Stimulated activated naive CD8-positive, alpha-beta T cell treated with anti-CD3 and anti-CD28 coated beads, Interleukin-15, amount 100 ng/mL, for 72 hours (primary cell): Measurements from ENCODE around the gene CNPY4.
A peak's percentile ranks its signal among the peaks of the same experiment; 100 is the strongest.

Experiments used
- ATAC-seq: fragments of 150-1000 bp; cut with Tn5 transposase; 2 replicates; pipeline ENCODE4 v1.10.0; 2021; ENCODE audit warnings: mild to moderate bottlenecking, moderate library complexity
- DNase-seq, 2 donors: peaks; one replicate each; pipeline ENCODE4 v3.0.0; 2021 to 2022
- H3K27ac Mint-ChIP-seq, 2 donors: one replicate each; pipeline ENCODE4 v1.8.0; 2022; ENCODE audit warnings: mild to moderate bottlenecking in 2 of 2, mixed read lengths in 2 of 2, moderate library complexity in 2 of 2
- H3K27me3 Mint-ChIP-seq: one replicate; pipeline ENCODE4 v1.8.0; 2022; ENCODE audit warnings: mixed read lengths
- H3K4me1 Mint-ChIP-seq: one replicate; pipeline ENCODE4 v1.8.0; 2022; ENCODE audit warnings: mild to moderate bottlenecking, mixed read lengths
- H3K4me3 Mint-ChIP-seq, 2 donors: one replicate each; pipeline ENCODE4 v1.8.0; 2022; ENCODE audit warnings: mild to moderate bottlenecking in 2 of 2, mixed read lengths in 2 of 2, moderate library complexity in 1 of 2
- H3K9me3 Mint-ChIP-seq, 2 donors: one replicate each; pipeline ENCODE4 v1.8.0; 2022; ENCODE audit warnings: mixed read lengths in 2 of 2

CNPY4 gene

GRCh38 chr7:100147278-100147677, 27.8 kb downstream of the CNPY4 start:
- H3K9me3 Mint-ChIP-seq: no peaks in the 10 kb centered on the region
- no peaks in the 10 kb centered on the region for H3K27me3 Mint-ChIP-seq
- peaks cover 31% of the 10 kb centered on the region for H3K4me1 Mint-ChIP-seq
- ATAC-seq (no peak), DNase-seq (no peak)
- H3K27ac Mint-ChIP-seq: no peak overlapping the region
- H3K4me3 Mint-ChIP-seq: no peak overlapping the region

- no peaks in the 10 kb centered on the region for H3K9me3 Mint-ChIP-seq
- H3K27me3 Mint-ChIP-seq: no peaks in the 10 kb centered on the region
- DNase-seq (no peak), ATAC-seq (peak; percentile 28)
- peak overlapping the region; percentile 84 to 89 for H3K27ac Mint-ChIP-seq
- peak overlapping the region; percentile 97 to 99 for H3K4me3 Mint-ChIP-seq
- peaks cover 41% of the 10 kb centered on the region for H3K4me1 Mint-ChIP-seq
Measured at GRCh38 chr7:100148225-100148558, 28.8 kb downstream of the CNPY4 start.

- peak within 1 kb of the TSS; percentile 89 to 99 for H3K27ac Mint-ChIP-seq
- peaks cover 45% of the 10 kb centered on the region for H3K4me1 Mint-ChIP-seq
- peak within 1 kb of the TSS; percentile 97 to 99 for H3K4me3 Mint-ChIP-seq
- H3K9me3 Mint-ChIP-seq: no peaks in the 10 kb centered on the region
- DNase-seq: peak; percentile 97 to 99
- no peaks in the 10 kb centered on the region for H3K27me3 Mint-ChIP-seq
- ATAC-seq: peak; percentile 98
Measured at GRCh38 chr7:100148559-100149328, 29.3 kb downstream of the CNPY4 start, which contains the start of gene LAMTOR4. LAMTOR4 (plus strand) TSS chr7:100148918; CDS start chr7:100148973, 55 bp downstream.

DNA sequence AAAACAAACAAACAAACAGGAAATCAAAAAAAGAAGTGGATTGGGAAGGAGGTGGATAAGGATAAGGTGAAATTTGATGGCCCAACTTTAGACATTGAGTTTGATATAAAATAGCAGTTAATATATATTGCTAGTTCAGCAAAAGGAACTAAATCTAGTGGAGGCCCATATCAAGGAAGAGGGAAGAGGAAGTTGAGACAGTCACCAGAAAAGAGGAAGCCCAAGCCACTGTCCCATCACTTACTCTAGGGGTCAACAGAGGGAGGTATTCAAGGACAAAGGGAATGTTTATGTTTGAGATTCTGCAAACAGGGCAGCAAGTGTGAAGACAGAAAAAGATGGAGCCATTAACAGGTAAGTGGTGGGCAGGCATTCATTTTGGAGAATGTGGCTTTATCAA, 33.0 kb downstream of the CNPY4 start:
- Mint-ChIP-seq H3K27ac (peak overlapping the region in 1 of 2 donors; percentile 62), H3K4me3 (peak overlapping the region in 1 of 2 donors; percentile 1), H3K27me3 (no peaks in the 10 kb centered on the region), H3K9me3 (no peaks in the 10 kb centered on the region), H3K4me1 (peaks cover 81% of the 10 kb centered on the region)
- DNase-seq: no peak
- no peak for ATAC-seq

DNA sequence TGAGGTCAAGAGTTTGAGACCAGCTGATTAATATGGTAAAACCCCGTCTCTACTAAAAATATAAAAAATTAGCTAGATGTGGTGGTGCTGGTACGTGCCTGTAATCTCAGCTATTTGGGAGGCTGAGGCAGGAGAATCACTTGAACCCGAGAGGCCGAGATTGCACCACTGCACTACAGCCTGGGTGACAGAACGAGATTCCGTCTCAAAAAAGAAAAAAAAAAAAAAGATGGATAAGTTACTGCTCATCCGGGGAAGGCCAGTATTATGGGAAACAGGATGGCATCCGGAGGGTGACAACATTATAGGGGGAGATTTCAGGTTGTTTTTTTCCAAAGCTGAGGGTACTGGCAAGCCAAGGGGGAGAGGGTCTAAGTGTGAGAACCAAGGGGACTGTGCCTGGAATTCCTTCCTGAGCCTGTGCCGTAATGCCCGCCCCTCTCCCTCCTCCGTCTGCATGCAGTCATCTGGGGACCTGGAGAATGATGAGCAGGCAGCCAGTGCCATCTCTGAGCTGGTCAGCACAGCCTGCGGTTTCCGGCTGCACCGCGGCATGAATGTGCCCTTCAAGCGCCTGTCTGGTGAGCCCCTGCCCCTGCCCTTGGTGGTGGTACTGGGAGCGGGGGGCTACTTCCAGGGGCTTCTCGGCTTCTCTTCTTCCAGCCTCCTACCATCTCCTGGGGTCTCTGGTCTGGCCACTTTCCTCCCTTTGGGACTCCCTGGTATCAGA, 33.7 kb downstream of the CNPY4 start:
- no peaks in the 10 kb centered on the region for H3K9me3 Mint-ChIP-seq
- ATAC-seq (no peak), DNase-seq (no peak)
- no peaks in the 10 kb centered on the region for H3K27me3 Mint-ChIP-seq
- H3K4me1 Mint-ChIP-seq: peaks cover 83% of the 10 kb centered on the region
- H3K4me3 Mint-ChIP-seq: no peak overlapping the region
- peak overlapping the region in 1 of 2 donors; percentile 44 for H3K27ac Mint-ChIP-seq

GRCh38 chr7:100153708-100154535, 34.5 kb downstream of the CNPY4 start:
- Mint-ChIP-seq H3K4me1 (peaks cover 79% of the 10 kb centered on the region), H3K27ac (peak overlapping the region; percentile 24 to 44), H3K27me3 (no peaks in the 10 kb centered on the region), H3K9me3 (no peaks in the 10 kb centered on the region), H3K4me3 (no peak overlapping the region)
- ATAC-seq: no peak
- no peak for DNase-seq

DNA sequence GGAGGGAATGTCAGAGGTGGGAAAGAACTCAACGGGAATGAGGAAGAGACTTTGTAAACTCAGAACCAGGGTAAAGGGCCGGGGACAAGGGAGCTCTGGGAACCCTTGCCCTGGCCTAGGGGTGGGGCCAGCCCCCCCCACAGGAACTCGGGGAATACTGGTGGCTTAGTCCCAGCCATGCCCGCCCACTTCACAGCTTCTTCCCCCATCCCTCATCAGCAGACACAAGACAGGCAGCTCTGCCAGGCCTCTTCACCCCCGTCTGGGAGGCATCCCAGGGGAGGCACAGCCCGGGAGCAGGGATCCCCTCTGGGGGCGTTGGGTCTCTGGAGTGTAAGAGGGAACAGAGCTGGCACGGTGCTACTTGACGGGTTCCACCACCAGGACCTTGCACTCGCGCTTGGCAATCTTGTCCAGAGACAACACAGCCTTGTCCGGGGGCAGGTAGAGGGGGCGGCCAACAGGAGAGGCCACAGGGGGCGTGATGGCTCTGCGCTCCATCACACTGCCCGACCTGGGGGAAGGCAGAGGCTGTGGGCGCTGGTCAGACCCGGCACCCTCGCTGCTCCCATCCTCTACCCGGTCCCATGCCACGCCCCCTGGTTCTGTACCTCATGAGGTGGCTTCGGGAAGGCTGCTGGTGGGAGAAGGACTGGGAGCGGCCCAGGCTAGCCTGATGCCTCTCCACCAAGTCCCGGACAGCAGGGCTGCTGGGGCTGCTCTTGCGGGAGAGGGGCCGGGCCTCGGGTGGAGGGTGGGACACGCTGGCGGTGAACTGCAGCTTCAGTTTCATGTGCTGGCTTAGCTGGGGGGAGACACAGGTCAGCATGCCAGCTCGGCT, 35.4 kb downstream of the CNPY4 start:
- Mint-ChIP-seq H3K27ac (no peak overlapping the region), H3K4me1 (peaks cover 87% of the 10 kb centered on the region), H3K9me3 (no peaks in the 10 kb centered on the region), H3K4me3 (no peak overlapping the region), H3K27me3 (no peaks in the 10 kb centered on the region)
- DNase-seq: no peak
- ATAC-seq: no peak

- no peak for DNase-seq
- Mint-ChIP-seq H3K27ac (no peak overlapping the region), H3K27me3 (no peaks in the 10 kb centered on the region), H3K4me3 (no peak overlapping the region), H3K9me3 (no peaks in the 10 kb centered on the region), H3K4me1 (peaks cover 83% of the 10 kb centered on the region)
- ATAC-seq: peak; percentile 1
Measured at GRCh38 chr7:100155553-100156317, 36.3 kb downstream of the CNPY4 start.

GRCh38 chr7:100156331-100157068, 37.1 kb downstream of the CNPY4 start:
- peaks cover 84% of the 10 kb centered on the region for H3K4me1 Mint-ChIP-seq

DNA sequence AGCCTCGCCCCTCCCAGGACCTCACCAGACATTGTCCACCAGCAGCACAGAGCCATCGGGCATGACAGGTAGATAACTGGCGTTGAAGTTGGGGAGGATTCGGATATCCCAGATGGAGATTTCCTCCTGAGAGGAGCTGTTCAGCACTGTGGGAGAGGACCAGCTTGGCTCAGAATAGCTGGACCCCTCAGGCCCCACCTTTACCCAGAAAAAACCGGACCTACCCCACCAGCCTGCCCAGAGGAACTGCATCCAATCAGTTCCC, 37.6 kb downstream of the CNPY4 start:
- peak overlapping the region; percentile 78 to 96 for H3K27ac Mint-ChIP-seq
- H3K4me3 Mint-ChIP-seq: peak overlapping the region; percentile 74 to 88
- DNase-seq: no peak
- H3K4me1 Mint-ChIP-seq: peaks cover 84% of the 10 kb centered on the region
- no peaks in the 10 kb centered on the region for H3K27me3 Mint-ChIP-seq
- no peaks in the 10 kb centered on the region for H3K9me3 Mint-ChIP-seq
- no peak for ATAC-seq

More at GRCh38 chr7:100156331-100157068, 37.1 kb downstream of the CNPY4 start:
- Mint-ChIP-seq H3K4me3 (peak overlapping the region; percentile 74 to 88), H3K27ac (peak overlapping the region; percentile 78 to 96), H3K27me3 (no peaks in the 10 kb centered on the region), H3K9me3 (no peaks in the 10 kb centered on the region)
- DNase-seq (peak; percentile 52 to 72), ATAC-seq (peak; percentile 80)

GRCh38 chr7:100157334-100158228, 38.1 kb downstream of the CNPY4 start:
- Mint-ChIP-seq H3K27ac (peak overlapping the region in 1 of 2 donors; percentile 96), H3K4me1 (peaks cover 84% of the 10 kb centered on the region), H3K9me3 (no peaks in the 10 kb centered on the region), H3K4me3 (peak overlapping the region; percentile 74 to 88), H3K27me3 (no peaks in the 10 kb centered on the region)
- ATAC-seq (no peak), DNase-seq (no peak)

GRCh38 chr7:100158229-100159098, 39.0 kb downstream of the CNPY4 start, which contains the start of gene TRAPPC14:
TRAPPC14 (minus strand) TSS chr7:100158723; CDS start chr7:100158499, 224 bp downstream.
- H3K4me3 Mint-ChIP-seq: peak within 1 kb of the TSS; percentile 85 to 88
- no peaks in the 10 kb centered on the region for H3K9me3 Mint-ChIP-seq
- H3K4me1 Mint-ChIP-seq: peaks cover 85% of the 10 kb centered on the region
- DNase-seq: peak; percentile 85 to 89
- peak within 1 kb of the TSS; percentile 93 to 96 for H3K27ac Mint-ChIP-seq
- no peaks in the 10 kb centered on the region for H3K27me3 Mint-ChIP-seq
- peak; percentile 75 for ATAC-seq
